AG08396 (cell line): ENCODE measurements around the gene VCX.
"Not testable (repeated sequence)": the region's sequence is repeated elsewhere in the genome, so short reads cannot be mapped to it uniquely, and the experiment has no call there.

ENCODE experiments used
- DNase-seq: peaks from one replicate; pipeline ENCODE4 v3.0.0; 2012; ENCODE audit warnings: low spot score, mixed read lengths

The VCX gene

DNA sequence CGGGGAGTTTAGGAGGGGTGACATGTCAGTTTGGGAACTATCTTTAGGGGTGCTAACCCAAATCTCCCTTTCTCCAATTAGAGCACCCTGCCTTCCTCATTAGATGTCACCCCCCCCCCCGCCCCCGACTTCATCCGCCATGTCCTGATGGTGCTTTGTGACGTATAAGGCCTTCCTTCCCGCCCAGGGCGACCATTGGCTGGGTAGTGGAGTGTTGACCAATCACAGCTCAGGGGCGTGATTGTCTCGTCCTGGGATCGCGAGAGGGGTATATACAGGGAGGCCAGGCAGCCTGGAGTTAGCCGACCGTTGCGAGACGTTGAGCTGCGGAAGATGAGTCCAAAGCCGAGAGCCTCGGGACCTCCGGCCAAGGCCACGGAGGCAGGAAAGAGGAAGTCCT, at the start of gene VCX:
TSS of gene VCX (plus strand) at position 301 of the 400 bp plus-strand sequence. CDS start at position 334, 33 bp downstream.
- DNase-seq, result not testable (repeated sequence)

DNA sequence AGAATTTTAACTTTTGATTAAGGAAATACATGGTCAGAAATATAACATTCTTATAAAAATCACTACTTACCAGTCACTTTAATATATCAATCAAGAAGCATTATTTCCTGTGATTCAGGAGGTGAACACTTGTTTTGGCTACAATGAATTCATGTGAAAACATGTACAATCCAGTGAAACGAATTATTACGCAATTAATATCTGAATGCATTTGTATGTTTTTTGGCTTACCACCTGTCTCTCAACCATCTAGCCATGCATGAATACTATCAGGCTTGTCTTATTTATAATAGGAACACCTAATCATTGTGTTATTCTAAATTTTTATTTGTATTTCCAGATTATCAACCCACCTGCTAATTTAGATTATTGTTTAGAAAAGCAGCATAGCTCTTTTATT, 44.6 kb upstream of the VCX start:
- DNase-seq, result no peak

GRCh38 chrX:7801711-7802110, 41.3 kb upstream of the VCX start:
- no peak for DNase-seq

DNA sequence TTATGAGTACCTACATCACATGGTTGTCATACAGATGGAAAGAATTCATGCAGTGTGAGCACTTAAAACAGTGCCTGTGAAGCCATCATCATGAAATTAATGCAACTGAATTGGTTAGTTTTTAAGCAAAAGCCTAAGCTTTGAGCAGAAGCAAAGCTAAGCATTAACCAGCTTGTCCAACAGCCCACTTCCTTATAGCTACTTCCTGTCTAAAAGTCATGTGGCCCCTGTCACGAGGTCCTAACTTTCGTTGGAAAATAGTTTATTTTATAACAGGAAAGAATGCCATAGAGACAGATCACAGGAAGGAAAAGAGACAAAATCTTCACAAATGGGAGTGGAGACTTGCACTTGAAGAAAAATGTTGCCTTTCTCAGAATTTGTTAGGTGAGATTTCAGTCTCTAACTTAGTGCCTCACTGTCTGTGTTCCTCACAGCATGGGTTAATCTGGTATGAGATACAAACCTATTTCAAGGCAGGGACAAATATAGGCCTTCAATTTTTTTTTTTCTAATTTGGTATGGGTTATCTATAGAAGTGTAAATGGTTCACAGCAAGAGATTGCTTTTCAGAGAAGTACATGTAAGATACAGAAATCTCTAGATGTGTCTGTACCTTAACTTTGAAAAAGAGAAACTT, 27.7 kb upstream of the VCX start:
- no peak for DNase-seq

GRCh38 chrX:7828594-7828993, 14.4 kb upstream of the VCX start:
- DNase-seq, result no peak

- no peak for DNase-seq
Measured at GRCh38 chrX:7841084-7841805, 1.7 kb upstream of the VCX start.

DNA sequence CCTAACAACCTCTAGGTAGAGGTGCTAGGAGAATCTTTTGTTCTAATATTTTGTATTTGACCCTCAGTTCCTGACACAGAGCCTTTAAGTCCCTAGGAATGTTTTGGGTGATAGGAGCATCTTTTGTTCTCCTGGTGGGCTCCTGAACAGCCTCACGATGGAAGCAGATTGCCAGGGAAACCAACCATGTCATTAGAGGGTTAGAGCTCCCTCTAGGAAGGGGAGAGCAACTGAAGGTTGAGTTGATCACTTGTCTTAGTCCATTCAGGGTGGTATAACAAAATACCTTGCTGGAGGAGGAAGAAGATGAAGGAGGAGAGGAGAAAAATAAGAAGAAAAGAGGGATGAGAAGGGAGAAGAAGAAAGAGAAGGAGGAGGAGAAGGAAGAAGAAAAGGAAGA, 9.2 kb downstream of the VCX start:
- no peak for DNase-seq

DNA sequence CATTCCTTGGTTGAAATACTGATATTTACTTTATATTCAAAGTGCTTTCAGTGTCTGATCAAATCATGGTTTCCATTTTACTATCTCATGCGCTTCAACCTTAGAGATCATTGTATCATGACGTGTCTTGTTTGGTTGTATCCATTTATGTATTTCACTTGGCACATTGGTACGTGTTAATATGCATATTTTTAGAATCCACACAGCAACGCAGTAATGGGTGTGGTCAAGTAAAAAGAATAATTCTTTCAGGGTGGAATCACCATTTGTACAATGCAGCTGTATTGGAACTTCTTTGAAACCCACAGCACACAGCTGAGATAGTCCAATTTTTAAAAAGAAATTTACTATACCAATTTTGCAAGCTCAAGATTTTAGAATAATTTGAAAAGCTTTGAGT, 29.1 kb downstream of the VCX start:
- no peak for DNase-seq

- DNase-seq, result no peak
Measured at GRCh38 chrX:7876957-7877356, 34.0 kb downstream of the VCX start.

DNA sequence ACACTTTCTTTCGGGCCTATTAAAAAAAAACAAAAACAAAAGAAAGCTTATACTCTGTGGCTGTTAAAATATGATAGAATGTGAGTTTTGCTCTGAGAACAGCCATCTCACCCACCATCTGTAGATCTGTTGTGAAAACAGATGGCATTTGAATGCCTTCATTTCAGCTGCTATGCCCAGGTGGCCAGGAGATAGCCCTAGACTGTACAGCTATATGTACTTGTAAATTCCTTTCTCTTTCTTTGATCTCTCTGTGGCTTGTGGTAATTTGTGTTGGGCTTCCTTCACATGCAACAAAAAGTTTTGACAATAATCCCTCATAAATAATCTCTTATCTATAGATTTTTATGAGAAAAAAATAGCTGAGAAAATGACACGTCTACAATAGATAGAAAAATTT, 46.2 kb downstream of the VCX start:
- DNase-seq, result no peak

- DNase-seq, result no peak
Measured at GRCh38 chrX:7889680-7890079, 46.7 kb downstream of the VCX start.

DNA sequence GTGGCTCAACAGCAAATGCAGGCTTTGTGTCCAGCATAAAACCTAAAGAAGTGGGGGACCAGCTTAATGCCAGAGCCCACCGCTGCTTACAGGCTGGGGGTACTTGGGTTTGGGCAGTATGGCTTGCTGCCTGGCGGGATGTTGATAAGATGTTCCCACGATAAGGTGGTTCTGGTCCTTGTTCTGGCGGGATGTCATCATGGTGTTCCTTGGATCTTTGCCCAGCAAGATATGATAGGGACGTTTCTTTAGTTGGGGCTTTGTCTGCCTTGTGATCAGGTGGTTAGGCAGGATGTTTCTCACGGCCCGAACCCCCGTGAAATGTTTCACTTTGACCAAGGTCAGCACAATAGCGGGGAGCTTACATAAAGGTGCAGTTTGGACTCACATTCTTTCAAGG, 49.0 kb downstream of the VCX start:
- no peak for DNase-seq
